Left ventricle myocardium inferior (tissue), 1 donor: ENCODE results near the gene FBXO17. TPM values are rescaled to one million over a fixed set of nuclear protein-coding genes. Genes with fewer than 3 reads are reported as not detected.

Experiments
- DNase-seq: peaks from one replicate; pipeline ENCODE4 v3.0.0-alpha.2; 2020
- H3K27ac ChIP-seq: fragments of 200-600 bp; replicated peaks from 2 replicates; pipeline ENCODE4 v1.8.0; 2021
- H3K27me3 ChIP-seq: fragments of 200-600 bp; 2 replicates; pipeline ENCODE4 v1.8.0; 2021; ENCODE audit warnings: low read depth
- H3K36me3 ChIP-seq: fragments of 200-600 bp; 2 replicates; pipeline ENCODE4 v1.8.0; 2021
- H3K4me1 ChIP-seq: fragments of 200-600 bp; 2 replicates; pipeline ENCODE4 v1.8.0; 2021
- H3K4me3 ChIP-seq: fragments of 200-600 bp; 2 replicates; pipeline ENCODE4 v1.8.0; 2021; ENCODE audit warnings: mild to moderate bottlenecking, moderate library complexity
- H3K9me3 ChIP-seq: fragments of 200-600 bp; replicated peaks from 2 replicates; pipeline ENCODE4 v1.8.0; 2021
- intact Hi-C: fragments of 100-400 bp; cut with micrococcal nuclease; formaldehyde crosslinking; loops from one replicate; pipeline ENCODE4 v1.11.0; 2022
- total RNA-seq: library from RNA; stranded (reverse); fragmentation: NEBNext Ultra II Directional; extraction: Animal tissue kit (Norgen Biotek cat#: 25700); gene quantifications from one replicate; pipeline ENCODE4 v1.2.1, GENCODE V29; 2021
- TF ChIP-seq, protein P1 (sequence below): fragments of 200-600 bp; IDR thresholded peaks from 2 replicates; pipeline ENCODE4 v1.8.0; 2021; ENCODE audit warnings: antibody characterized with exemption, mild to moderate bottlenecking, borderline replicate concordance
- donor health status: DM: no; HTN: yes; CAD: no; lungs with severe emphysema.

Gene FBXO17
- total RNA-seq, 1 donor from 2014 or later = 3.0 TPM

DNA sequence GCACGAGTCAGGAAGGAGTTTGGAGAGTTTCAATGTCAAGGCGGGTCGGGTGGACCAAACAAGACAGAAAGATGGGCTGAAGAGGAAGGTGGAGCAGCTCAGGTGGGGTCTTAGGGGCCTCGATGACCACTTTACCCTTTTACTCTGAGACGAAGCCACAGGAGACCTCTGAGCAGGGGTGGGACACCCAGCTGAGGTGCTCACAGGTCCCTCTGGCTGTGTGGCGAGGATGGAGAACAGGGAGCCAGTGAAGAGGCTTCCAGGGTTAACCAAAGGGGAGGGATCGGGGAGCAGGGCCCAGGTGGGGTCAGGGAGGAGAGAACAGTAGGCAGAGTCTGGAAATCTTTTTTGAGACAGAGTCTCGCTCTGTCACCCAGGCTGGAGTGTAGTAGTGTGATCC lies 61.6 kb downstream of the FBXO17 start:
- no peaks in the 10 kb centered on the region for H3K4me1 ChIP-seq
- no peak overlapping the region for H3K27ac ChIP-seq
- H3K9me3 ChIP-seq = no peaks in the 10 kb centered on the region
- TF ChIP-seq, protein P1, sequence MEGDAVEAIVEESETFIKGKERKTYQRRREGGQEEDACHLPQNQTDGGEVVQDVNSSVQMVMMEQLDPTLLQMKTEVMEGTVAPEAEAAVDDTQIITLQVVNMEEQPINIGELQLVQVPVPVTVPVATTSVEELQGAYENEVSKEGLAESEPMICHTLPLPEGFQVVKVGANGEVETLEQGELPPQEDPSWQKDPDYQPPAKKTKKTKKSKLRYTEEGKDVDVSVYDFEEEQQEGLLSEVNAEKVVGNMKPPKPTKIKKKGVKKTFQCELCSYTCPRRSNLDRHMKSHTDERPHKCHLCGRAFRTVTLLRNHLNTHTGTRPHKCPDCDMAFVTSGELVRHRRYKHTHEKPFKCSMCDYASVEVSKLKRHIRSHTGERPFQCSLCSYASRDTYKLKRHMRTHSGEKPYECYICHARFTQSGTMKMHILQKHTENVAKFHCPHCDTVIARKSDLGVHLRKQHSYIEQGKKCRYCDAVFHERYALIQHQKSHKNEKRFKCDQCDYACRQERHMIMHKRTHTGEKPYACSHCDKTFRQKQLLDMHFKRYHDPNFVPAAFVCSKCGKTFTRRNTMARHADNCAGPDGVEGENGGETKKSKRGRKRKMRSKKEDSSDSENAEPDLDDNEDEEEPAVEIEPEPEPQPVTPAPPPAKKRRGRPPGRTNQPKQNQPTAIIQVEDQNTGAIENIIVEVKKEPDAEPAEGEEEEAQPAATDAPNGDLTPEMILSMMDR = no peak
- no peak for DNase-seq
- peaks cover 19% of the 10 kb centered on the region for H3K27me3 ChIP-seq
- no peak overlapping the region for H3K4me3 ChIP-seq
- intact Hi-C loops = no loop called here
- H3K36me3 ChIP-seq = peaks cover 7% of the 10 kb centered on the region

DNA sequence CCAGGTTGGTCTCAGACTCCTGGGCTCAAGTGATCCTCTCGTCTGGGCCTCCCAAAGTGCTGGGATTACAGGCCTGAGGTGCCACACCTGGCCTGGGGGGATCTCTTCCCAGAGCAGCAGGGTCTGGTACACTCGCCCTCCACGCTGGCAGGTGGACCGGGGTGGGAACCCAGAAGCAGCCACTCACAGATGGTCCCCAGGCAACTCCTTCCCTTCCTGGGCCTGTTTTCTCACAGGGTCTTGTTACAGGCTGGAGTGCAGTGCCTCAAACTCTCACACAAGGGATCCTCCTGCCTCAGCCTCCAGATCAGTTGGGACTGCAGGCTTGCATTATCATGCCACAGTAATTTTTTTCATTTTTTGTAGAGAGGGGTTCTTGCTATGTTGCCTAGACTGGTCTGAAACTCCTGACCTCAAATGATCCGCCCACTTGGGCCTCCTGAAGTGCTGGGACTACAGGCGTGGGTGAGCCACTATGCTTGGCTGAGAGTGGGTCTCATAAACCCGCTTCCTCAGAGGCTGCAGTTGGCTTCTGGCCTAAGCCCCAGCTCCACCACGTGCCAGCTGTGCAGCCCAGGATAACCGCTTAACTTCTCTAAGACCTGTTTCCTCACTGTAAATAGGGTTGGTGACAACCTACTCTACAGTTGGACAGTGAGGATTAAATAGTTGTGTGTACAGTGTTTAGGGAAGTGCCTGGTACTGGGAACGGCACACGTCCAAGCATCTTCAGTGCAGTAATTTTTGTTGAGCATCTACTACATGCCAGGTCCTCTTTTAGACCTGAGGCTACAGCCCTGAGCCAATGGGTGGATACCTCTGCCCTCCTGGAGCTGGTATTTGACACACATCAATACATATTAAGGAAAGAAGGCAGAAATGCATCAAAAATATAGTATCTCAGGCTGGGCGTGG lies 62.7 kb downstream of the FBXO17 start:
- Histone ChIP-seq H3K27me3 (peaks cover 19% of the 10 kb centered on the region), H3K4me1 (no peaks in the 10 kb centered on the region), H3K36me3 (peaks cover 15% of the 10 kb centered on the region), H3K4me3 (no peak overlapping the region), H3K9me3 (no peaks in the 10 kb centered on the region), H3K27ac (no peak overlapping the region)
- TF ChIP-seq, protein P1 = no peak
- intact Hi-C loops = no loop called here
- no peak for DNase-seq

DNA sequence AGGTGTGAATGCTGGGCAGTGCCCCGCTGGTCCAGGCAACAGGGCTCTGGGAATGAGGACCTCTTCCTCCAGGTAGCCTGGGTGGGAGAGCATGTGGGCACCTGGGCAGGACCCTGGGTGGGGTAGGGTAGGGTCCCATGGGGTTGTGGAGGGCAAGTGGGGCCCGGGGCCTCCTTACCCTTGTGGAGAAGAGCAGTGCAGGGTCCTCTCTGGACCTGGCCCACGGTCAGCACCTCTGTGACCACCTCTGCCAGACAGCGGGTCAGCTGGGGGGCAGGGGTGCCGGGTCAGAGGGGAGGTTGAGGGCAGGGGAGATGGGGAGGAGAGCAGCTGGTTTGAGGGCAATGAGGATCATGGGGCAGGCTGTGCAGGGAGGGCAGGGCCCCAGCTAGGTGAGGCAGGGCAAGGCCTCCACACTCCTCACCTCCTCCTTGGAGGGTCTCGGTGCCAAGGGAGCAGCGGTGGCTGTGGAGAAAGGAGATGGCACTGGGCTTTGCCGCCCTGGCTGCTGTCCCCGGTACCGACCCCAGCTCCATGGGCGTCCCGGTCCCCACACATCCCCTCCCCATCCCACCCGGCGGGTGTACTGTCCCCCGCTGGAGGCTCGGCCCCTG lies 64.0 kb downstream of the FBXO17 start:
- no peaks in the 10 kb centered on the region for H3K9me3 ChIP-seq
- H3K36me3 ChIP-seq = peaks cover 28% of the 10 kb centered on the region
- H3K4me3 ChIP-seq = no peak overlapping the region
- no peak for DNase-seq
- H3K27me3 ChIP-seq = peaks cover 19% of the 10 kb centered on the region
- TF ChIP-seq, protein P1 = no peak
- intact Hi-C loops = no loop called here
- H3K27ac ChIP-seq = no peak overlapping the region
- no peaks in the 10 kb centered on the region for H3K4me1 ChIP-seq

DNA sequence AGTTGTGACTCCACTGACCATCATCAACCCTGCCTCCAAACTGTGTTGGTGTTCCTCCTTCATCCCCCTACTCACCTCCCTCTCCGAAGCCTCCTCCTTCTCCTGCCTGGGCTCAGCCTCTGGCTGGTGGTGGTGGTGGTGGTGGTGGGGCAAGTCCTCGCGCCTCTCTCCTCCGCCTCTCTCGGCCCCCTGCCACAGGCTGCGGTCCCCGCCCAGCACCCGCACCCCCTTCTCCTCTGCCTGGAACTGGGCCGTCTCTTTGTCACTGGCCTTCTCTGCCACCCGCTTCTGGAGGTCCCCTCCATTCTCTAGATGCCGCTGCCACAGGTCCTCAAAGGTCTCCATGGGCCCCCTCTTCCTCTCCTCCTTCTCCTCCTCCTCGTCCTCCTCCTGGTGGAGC lies 65.1 kb downstream of the FBXO17 start:
- no peak overlapping the region for H3K4me3 ChIP-seq
- intact Hi-C loops = no loop called here
- peaks cover 33% of the 10 kb centered on the region for H3K36me3 ChIP-seq
- no peaks in the 10 kb centered on the region for H3K9me3 ChIP-seq
- DNase-seq = no peak
- no peaks in the 10 kb centered on the region for H3K4me1 ChIP-seq
- TF ChIP-seq, protein P1 = no peak
- no peak overlapping the region for H3K27ac ChIP-seq
- H3K27me3 ChIP-seq = peaks cover 19% of the 10 kb centered on the region

DNA sequence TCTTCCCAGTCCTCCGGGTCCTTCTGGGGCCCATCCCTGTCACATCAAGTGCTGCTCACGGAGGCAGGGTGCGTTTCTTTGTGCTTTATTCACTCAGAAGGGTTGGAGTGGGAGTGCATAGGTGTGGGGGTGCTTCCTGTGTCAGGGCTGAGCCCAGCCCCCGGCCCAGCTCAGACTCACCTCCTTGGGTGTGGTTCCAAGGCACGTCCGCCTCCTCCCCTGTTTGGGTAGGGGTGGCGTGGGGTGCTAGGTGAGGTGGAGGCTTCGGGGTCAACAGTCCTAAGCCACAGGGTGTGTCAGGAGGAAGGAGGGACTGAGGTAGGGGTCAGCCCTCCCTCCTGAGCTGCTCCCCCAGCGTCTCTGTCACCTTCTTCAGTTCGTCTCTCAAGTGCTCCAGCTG lies 66.6 kb downstream of the FBXO17 start:
- Histone ChIP-seq H3K27me3 (peaks cover 19% of the 10 kb centered on the region), H3K4me3 (no peak overlapping the region), H3K27ac (no peak overlapping the region), H3K36me3 (peaks cover 42% of the 10 kb centered on the region), H3K4me1 (no peaks in the 10 kb centered on the region), H3K9me3 (no peaks in the 10 kb centered on the region)
- no peak for DNase-seq
- intact Hi-C loops = no loop called here
- TF ChIP-seq, protein P1 = no peak
